ENCODE results near the gene CFAP46.

GRCh38 chr10:132945125-132945893, 2.9 kb upstream of the CFAP46 start:
- no peak for TF ChIP-seq CTCF (IDR thresholded peaks at IDR 0.05)
- no peak for TF ChIP-seq POLR2A (IDR thresholded peaks at IDR 0.05)

All from adrenal gland (tissue), 5 donors.